Heart left ventricle (tissue), 16 donors: Measurements from ENCODE around the gene IPO4. TPM values are rescaled to one million over a fixed set of nuclear protein-coding genes. Genes with fewer than 3 reads are reported as not detected.
A peak's percentile ranks its signal among the peaks of the same experiment; 100 is the strongest.

Source experiments
- ATAC-seq, 4 donors: fragments of 200-7000 bp; cut with Tn5 transposase; one replicate each; pipeline ENCODE4 v1.9.1; 2020 to 2022; ENCODE audit warnings: moderate library complexity in 4 of 4, mild to moderate bottlenecking in 3 of 4, moderate number of reproducible peaks in 1 of 4
- DNase-seq, 5 donors: peaks; one replicate each; pipeline ENCODE4 v3.0.0-alpha.2; 2020
- H3K27ac ChIP-seq, 12 donors: fragments of 200-600 bp; sonication (generic) in 4 of 12; one replicate each; pipeline versions ENCODE4 v1.5.0 to v1.8.0; 2016 to 2022; ENCODE audit warnings: mild to moderate bottlenecking in 2 of 12
- H3K27me3 ChIP-seq, 9 donors: fragments of 200-600 bp; sonication (generic) in 2 of 9; one replicate each; pipeline versions ENCODE4 v1.5.1 to v1.8.0; 2016 to 2022; ENCODE audit warnings: mild to moderate bottlenecking in 3 of 9
- H3K36me3 ChIP-seq, 9 donors: fragments of 200-600 bp; sonication (generic) in 2 of 9; one replicate each; pipeline versions ENCODE4 v1.5.0 to v1.8.0; 2018 to 2022; ENCODE audit warnings: mild to moderate bottlenecking in 2 of 9
- H3K4me1 ChIP-seq, 12 donors: fragments of 200-600 bp; sonication (generic) in 4 of 12; one replicate each; pipeline versions ENCODE4 v1.5.0 to v1.8.0; 2016 to 2022; ENCODE audit warnings: mild to moderate bottlenecking in 3 of 12
- H3K4me3 ChIP-seq, 12 donors: fragments of 200-600 bp; sonication (generic) in 4 of 12; one replicate each; pipeline versions ENCODE4 v1.5.0 to v1.8.0; 2017 to 2022; ENCODE audit warnings: mild to moderate bottlenecking in 9 of 12, moderate library complexity in 4 of 12
- H3K9me3 ChIP-seq, 12 donors: fragments of 200-600 bp; sonication (generic) in 4 of 12; one replicate each; pipeline versions ENCODE4 v1.5.0 to v1.8.0; 2016 to 2022; ENCODE audit warnings: mild to moderate bottlenecking in 1 of 12
- POLR2A ChIP-seq, 2 donors: fragments of 450-650 bp; IDR thresholded peaks; one replicate each; pipeline ENCODE4 v1.6.1; 2017; ENCODE audit warnings: antibody characterized with exemption in 2 of 2, mild to moderate bottlenecking in 2 of 2, moderate library complexity in 2 of 2
- WGBS, 4 donors: extraction: QIAGEN DNeasy Blood & Tissue Kit in 2 of 4; methylation state at CpG; one replicate each; pipeline versions ENCODE4 v1.1.5 to v1.1.7; 2013 to 2018; 5-methylcytosine and 5-hydroxymethylcytosine counted together
- intact Hi-C, 10 donors: fragments of 100-400 bp; cut with DNase I; formaldehyde crosslinking; loops; one replicate each; pipeline versions ENCODE4 v1.11.1 to v1.14.2; 2022
- polyA plus RNA-seq, 2 donors: library from polyadenylated mRNA; stranded (reverse); fragments of 200-250 nt; gene quantifications; one replicate each; pipeline ENCODE4 v1.2.3, GENCODE V29; 2013
- total RNA-seq, 9 donors: library from RNA; depleted of rRNA in 2 of 9; stranded (reverse); fragments of >200 nt in 2 of 9; fragmentation: NEBNext Ultra II Directional in 3 of 9; extraction: Animal tissue kit (Norgen Biotek cat#: 25700) in 3 of 9; gene quantifications; one replicate each; pipeline versions ENCODE4 v1.1.0 to v1.2.4, GENCODE V29; 2016 to 2023
- TF ChIP-seq, protein P1 (sequence below), 12 donors: fragments of 200-600 bp; sonication (generic) in 4 of 12; IDR thresholded peaks; one replicate each; pipeline versions ENCODE4 v1.5.0 to v1.8.0; 2018 to 2022; ENCODE audit warnings: antibody characterized with exemption in 12 of 12, mild to moderate bottlenecking in 5 of 12
- donor health status: ischemic (EF 13 %, LVEDD 7.1; RV severe dilation, severe dysfunction).
- donor health status: healthy with polysubstance abuse.
- donor health status: DM: no; HTN: yes; CAD: no.
- donor health status: DM: no; HTN: no; CAD: no.
- donor health status: ischemic (EF 25% LVEDD 6.9; RV normal size, moderate dysfunction).
- donor health status: ischemic (EF 25% LVEDD 5.7; RV mildly dilated, moderate dysfunction).
- donor health status: healthy.
- donor health status: DM: yes; HTN: yes; CAD: no.
- donor health status: ischemic (EF 35%, LVEDD 5.7; RV mildly dilated, moderate dysfunction).
- donor health status: nonischemic (EF 11% LVEDD 7.7; RV severe dilation, severe dysfunction).
- donor health status: DM: yes; HTN: yes; CAD: no.
- donor health status: PGD.
- donor health status: ischemic (EF 29% LVEDD 5.4; RV normal size, mild dysfunction).
- donor health status: nonischemic (EF 23%, LVEDD 6.1; RV moderate dilation, normal function).

IPO4 gene
- total and polyA plus RNA-seq, 11 donors, result 1.8 to 40.0 (median 17.2) TPM

DNA sequence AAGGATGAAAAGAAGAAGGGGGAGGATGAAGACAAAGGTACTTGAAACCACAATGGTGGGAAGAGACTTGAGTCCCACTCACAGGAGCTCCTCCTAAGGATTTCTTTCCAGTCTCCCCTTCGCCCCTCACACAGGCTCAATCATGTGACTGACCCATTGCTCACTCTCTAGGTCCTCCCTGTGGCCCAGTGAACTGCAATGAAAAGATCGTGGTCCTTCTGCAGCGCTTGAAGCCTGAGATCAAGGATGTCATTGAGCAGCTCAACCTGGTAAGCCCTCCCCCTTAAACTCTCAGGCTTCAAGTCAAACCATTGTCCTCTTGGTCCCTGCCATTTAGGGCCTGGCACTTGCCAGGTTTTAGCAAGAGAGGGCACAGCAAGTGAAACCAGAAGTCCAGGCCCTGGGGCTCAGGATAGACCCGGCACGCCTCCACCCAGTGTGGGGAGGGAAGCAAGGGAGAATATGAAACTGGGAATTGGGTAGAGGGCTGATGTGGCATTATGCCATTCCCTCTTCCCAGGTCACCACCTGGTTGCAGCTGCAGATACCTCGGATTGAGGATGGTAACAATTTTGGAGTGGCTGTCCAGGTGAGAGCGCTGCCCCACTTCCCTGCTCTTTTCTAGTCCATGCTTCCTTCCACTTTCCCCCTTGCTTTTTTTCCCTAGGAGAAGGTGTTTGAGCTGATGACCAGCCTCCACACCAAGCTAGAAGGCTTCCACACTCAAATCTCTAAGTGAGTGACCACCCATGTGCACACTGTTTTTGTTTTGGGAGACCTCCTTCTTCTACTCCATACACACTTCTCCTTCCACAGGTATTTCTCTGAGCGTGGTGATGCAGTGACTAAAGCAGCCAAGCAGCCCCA lies 50.9 kb downstream of the IPO4 start:
- Histone ChIP-seq H3K27me3 (no peaks in the 10 kb centered on the region), H3K4me3 (peak overlapping the region in 3 of 12 donors; percentile 91 to 99 (median 97)), H3K36me3 (peaks cover 0 to 34% (median 27%) of the 10 kb centered on the region in 9 donors), H3K9me3 (no peaks in the 10 kb centered on the region), H3K27ac (peak overlapping the region in 5 of 12 donors; percentile 22 to 97 (median 95)), H3K4me1 (peaks cover 3 to 66% (median 37%) of the 10 kb centered on the region in 12 donors)
- intact Hi-C loops, result no loop called here
- DNase-seq (no peak), ATAC-seq (no peak)
- no peak for TF ChIP-seq POLR2A (IDR thresholded peaks at IDR 0.05)
- TF ChIP-seq, protein P1, sequence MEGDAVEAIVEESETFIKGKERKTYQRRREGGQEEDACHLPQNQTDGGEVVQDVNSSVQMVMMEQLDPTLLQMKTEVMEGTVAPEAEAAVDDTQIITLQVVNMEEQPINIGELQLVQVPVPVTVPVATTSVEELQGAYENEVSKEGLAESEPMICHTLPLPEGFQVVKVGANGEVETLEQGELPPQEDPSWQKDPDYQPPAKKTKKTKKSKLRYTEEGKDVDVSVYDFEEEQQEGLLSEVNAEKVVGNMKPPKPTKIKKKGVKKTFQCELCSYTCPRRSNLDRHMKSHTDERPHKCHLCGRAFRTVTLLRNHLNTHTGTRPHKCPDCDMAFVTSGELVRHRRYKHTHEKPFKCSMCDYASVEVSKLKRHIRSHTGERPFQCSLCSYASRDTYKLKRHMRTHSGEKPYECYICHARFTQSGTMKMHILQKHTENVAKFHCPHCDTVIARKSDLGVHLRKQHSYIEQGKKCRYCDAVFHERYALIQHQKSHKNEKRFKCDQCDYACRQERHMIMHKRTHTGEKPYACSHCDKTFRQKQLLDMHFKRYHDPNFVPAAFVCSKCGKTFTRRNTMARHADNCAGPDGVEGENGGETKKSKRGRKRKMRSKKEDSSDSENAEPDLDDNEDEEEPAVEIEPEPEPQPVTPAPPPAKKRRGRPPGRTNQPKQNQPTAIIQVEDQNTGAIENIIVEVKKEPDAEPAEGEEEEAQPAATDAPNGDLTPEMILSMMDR (IDR thresholded peaks at IDR 0.05), result no peak
- 88 to 93% (median 90%) methylated on average over 8 of the region's 8 CpGs for WGBS, 4 donors

DNA sequence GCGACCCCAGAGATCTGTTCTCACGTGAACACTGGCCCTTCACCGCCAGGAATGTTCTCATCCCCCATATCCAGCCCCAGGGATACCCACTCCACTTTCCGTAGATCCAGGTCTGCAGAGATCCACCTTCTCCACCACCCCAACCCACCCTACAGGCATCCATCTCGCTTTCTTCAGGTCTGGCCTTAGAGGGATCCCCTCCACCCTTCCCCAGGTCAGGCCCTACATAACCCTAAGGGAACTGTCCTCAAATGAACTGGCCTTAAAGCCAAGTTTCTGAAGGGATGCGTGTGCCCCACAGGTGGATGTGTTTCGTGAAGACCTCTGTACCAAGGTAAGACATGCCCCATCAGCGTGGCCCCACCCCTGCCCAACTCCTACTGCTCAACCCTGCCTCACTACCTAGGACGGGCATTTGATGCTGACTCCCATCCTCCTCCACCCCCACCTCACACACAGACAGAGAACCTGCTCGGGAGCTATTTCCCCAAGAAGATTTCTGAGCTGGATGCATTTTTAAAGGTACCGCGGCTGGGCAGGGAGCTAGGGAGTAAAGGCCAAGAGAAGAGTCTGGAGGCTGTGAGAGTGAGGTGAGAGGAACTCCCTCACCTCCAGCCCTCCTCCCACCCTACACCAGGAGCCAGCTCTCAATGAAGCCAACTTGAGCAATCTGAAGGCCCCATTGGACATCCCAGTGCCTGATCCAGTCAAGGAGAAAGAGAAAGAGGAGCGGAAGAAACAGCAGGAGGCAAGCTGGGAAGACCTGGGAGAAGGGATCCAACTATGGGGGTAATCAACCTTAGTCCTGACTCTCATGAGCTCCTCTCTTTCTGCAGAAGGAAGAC lies 51.7 kb downstream of the IPO4 start:
- intact Hi-C loops, result no loop called here
- TF ChIP-seq POLR2A (IDR thresholded peaks at IDR 0.05), result no peak
- TF ChIP-seq, protein P1 (IDR thresholded peaks at IDR 0.05), result no peak
- Histone ChIP-seq H3K36me3 (peaks cover 0 to 31% (median 27%) of the 10 kb centered on the region in 9 donors), H3K4me3 (peak overlapping the region; percentile 64 to 100 (median 94)), H3K4me1 (peaks cover 3 to 68% (median 40%) of the 10 kb centered on the region in 12 donors), H3K27me3 (no peaks in the 10 kb centered on the region), H3K9me3 (no peaks in the 10 kb centered on the region), H3K27ac (peak overlapping the region; percentile 67 to 99 (median 94))
- WGBS, 4 donors, result 37 to 44% (median 39%) methylated on average over 13 of the region's 13 CpGs
- ATAC-seq, result no peak
- no peak for DNase-seq

DNA sequence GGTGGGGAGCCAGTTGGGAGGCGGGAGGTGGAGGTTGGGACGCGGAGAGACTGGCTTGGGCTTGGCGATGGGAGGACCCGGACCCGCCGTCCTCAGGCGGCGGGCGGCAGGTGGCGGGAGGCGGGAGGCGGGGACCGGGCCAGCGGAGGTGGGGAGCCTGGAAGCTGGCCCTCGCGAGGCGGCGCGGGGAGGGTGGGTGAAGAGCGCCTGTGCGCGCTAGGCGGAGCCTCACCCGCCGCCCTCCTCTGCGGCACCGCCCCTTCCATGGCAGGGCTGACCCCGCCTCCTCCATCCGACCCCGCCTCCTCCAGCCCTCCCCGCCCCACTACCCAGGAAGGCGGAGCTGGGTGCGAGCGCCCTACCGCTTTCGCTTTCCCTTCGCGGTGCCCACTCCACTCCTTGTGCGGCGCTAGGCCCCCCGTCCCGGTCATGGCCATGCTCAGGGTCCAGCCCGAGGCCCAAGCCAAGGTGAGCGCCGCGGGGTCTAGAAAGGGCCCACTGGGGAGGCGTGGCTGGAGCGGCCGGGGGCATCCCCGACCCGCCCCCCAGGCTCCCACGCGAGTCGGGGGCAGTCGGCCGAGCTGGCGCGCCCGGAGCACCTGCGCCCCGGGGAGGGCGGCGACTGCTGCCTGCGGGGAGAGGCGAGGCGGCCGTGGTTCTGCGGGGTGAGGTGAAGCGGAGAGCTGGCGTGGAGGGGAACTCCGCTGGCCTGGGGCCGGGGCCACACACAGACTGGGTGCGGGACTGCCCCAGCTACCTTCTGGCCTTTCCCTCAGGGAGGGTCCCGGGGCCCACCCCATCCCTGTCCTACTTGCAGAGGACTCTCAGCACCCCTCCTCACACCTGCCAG lies 52.6 kb downstream of the IPO4 start, which contains the start of gene PSME1:
TSS of gene PSME1 (plus strand) at position 361 of the 850 bp plus-strand sequence. CDS start at position 430, 69 bp downstream.
- H3K27me3 ChIP-seq, result no peaks in the 10 kb centered on the region
- peaks cover 0 to 31% (median 27%) of the 10 kb centered on the region in 9 donors for H3K36me3 ChIP-seq
- TF ChIP-seq POLR2A (IDR thresholded peaks at IDR 0.05), result peak in 1 of 2 donors; percentile 79
- TF ChIP-seq, protein P1 (IDR thresholded peaks at IDR 0.05), result peak in 3 of 12 donors; percentile 21 to 26 (median 22)
- H3K4me1 ChIP-seq, result peaks cover 3 to 75% (median 44%) of the 10 kb centered on the region in 12 donors
- ATAC-seq (peak; percentile 83 to 94 (median 92)), DNase-seq (peak; percentile 95 to 97 (median 96))
- peak within 1 kb of the TSS; percentile 64 to 100 (median 94) for H3K4me3 ChIP-seq
- intact Hi-C loops, result no loop called here
- no peaks in the 10 kb centered on the region for H3K9me3 ChIP-seq
- 0 to 1% (median 0%) methylated on average over 1 to 75 of the region's 75 CpGs for WGBS, 4 donors
- peak within 1 kb of the TSS; percentile 67 to 99 (median 94) for H3K27ac ChIP-seq
